SKM-1 treated with dmso at 0.1 percent for 144 hours (cell line): ENCODE measurements around the gene CD79A.
"Not testable (repeated sequence)": the region's sequence is repeated elsewhere in the genome, so short reads cannot be mapped to it uniquely, and the experiment has no call there.

Experiments used
- DNase-seq: peaks from one replicate; lab custom pipeline; 2025; ENCODE audit not compliant: unreplicated experiment; lab: John Stamatoyannopoulos, UW

Gene CD79A

GRCh38 chr19:41862445-41862986 lies 14.6 kb upstream of the CD79A start:
- DNase-seq: no peak

DNA sequence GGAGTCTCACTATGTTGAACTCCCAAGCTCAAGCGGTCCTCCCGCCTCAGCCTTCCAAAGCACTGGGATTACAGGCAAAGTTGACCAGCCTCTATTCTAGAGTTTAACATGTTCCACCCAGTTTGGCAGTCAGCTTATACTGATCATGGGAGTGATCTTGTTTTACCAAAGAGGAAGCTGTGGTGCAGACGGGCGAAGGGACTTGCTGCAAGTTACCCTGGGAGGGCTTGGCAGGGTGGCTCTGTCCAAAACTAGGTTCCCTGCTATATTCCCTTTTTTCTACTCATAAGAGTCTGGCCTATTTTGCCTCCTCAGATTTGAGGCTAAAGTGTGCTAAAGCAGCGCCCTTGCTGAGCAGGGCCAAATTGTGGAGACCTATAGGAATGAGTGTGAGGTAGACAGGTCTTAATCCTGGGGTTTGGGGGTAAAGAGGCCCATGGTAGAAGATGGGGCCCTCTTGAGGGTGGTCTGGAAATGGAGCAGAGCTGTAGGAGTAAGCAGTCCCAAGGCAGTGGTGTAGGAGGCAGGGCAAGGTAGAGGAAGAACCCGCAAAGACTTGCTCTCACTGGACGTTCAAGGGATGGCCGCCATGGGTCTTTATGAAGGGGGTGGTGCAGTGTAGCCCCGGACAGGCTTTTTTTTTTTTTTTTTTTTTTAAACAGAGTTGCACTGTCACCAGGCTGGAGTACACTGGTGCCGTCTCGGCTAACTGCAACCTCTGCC lies 13.7 kb upstream of the CD79A start:
- no peak for DNase-seq

- no peak for DNase-seq
Observed at GRCh38 chr19:41864374-41864773, 12.7 kb upstream of the CD79A start.

DNA sequence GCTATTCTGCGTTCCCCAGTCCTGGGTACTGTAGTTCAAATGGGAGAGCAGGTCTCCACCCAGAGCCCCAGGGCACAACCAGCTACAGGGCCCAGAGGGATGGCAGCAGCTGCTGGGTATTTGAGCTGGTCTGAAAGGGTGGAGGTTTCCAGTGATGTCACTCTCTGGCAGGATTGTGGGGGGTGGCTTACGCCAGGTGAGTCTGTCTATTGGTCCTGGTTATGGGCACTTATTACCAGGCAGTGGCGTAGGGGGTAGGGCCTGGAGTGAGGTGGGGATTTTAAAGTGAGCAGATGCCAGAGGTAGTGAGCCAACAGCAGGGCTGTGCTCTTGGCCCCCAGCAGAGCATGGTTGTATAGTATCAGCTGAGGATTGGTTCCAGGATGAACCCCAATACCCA lies 10.8 kb upstream of the CD79A start:
- DNase-seq: no peak

GRCh38 chr19:41868120-41868988 lies 8.7 kb upstream of the CD79A start:
- DNase-seq: no peak

GRCh38 chr19:41868989-41869300 lies 8.1 kb upstream of the CD79A start:
- no peak for DNase-seq

GRCh38 chr19:41869374-41869955 lies 7.6 kb upstream of the CD79A start:
- DNase-seq: no peak

- no peak for DNase-seq
Observed at GRCh38 chr19:41870401-41870873, 6.6 kb upstream of the CD79A start.

DNA sequence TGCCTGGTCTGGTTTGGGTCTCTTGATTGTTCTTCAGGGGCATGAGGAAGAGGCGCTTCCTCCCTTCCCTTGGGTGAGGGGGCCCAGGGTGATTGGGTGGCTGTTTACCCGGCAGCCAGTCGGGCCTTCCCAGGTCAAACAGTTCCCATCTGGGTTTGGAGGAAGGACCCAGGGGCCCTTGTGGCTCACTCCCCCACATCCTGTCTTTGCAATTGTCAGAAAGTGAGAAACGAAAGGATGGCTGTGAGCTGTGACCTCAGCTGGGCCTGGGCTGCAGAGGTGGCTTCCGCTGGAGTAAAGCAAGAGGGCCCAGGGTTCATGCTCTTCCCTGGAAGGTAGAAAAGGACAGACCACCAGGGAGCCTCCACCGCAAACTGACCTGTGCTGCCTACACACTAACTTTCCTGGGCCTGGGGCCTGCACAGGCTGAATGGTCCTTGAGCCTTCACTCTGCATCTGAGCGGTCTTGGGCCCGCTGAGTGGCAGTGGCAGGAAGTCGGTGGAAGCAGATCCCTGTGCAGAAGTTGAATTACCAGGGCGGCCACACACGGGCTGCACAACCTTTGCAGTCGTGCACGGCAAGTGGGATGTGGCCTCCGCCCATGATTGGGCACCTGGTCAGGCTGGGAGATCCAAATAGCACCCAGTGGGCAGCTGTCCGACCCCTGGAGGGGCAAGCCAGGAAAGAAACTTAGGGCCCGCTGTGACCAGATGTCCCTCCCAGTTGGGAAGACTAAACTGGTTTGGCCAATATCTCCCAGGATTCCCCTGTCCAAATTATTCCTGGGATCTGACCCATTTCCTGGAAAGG lies 5.3 kb upstream of the CD79A start:
- peak; percentile 77 for DNase-seq

GRCh38 chr19:41872384-41872774 lies 4.7 kb upstream of the CD79A start:
- DNase-seq: no peak

DNA sequence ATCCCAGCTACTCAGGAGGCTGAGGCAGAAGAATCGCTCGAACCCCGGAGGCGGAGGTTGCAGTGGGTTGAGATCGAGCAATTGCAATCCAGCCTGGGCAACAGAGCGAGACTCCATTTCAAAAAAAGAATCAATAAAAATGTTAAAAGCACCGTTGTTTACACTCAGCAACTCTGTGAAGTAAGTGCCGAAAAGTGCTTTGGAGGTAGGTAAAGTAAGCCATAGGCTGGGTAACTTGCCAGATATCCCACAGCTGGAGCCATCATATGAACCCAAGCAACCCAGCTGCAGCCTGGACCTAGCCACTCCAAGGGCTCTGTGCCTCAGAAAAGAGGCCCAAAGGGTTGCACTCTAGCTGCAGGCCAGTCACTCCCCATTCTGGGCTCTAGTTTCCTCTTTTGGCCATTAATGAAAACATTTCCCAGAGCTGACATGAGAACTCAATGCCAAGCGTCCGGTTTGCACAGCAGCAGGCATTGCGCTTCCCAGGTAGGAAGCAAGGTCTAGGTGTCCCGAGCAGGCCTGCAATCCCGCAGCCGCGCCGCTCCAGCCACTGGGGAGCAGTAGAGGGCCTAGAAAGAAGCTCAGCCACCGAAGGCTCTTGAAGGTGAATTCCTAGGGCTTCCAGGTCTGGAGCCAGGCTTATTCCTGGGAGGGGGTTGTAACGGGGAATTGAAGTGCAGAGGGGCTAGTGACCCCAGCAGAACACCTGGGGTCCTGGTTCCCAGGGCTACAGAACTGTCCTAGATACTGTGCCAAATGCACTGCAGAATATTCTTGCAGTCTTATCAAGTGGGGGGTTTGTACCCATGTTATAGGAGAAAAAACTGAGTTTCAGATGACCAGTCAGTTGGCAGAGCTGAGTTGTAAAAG lies 4.1 kb upstream of the CD79A start:
- DNase-seq: no peak

DNA sequence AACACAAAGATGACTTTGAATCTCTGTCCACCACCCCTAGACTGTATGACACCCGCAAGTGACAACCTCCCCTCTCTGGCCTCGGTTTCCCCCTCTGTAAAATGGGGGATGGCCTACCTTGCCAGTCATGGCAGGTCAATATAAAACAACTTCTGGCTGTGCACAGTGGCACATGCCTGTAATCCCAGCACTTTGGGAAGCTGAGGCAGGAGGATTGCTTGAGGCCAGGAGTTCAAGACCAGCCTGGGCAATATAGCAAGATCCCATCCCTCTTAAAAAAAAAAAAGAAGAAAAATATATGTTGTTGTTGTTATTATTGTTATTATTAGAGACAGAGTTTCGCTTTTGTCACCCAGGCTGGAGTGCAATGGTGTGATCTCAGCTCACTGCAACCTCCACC lies 1.1 kb upstream of the CD79A start:
- DNase-seq: not testable (repeated sequence)

GRCh38 chr19:41877916-41878905 lies 1.1 kb downstream of the CD79A start:
- DNase-seq: no peak

DNA sequence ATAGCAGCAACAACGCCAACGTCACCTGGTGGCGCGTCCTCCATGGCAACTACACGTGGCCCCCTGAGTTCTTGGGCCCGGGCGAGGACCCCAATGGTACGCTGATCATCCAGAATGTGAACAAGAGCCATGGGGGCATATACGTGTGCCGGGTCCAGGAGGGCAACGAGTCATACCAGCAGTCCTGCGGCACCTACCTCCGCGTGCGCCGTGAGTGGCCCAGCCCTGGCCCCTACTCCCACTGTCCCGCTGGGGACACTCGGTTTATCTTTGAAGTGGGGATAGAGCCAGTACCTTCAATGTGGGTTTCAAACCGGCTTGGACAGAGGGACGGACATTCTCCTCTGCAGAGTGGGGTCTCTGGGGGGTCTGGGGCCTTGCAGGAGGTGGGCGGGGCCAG lies 2.0 kb downstream of the CD79A start:
- DNase-seq: no peak

- DNase-seq: no peak
Observed at GRCh38 chr19:41879670-41880328, 2.7 kb downstream of the CD79A start.

GRCh38 chr19:41880329-41880708 lies 3.2 kb downstream of the CD79A start:
- no peak for DNase-seq

DNA sequence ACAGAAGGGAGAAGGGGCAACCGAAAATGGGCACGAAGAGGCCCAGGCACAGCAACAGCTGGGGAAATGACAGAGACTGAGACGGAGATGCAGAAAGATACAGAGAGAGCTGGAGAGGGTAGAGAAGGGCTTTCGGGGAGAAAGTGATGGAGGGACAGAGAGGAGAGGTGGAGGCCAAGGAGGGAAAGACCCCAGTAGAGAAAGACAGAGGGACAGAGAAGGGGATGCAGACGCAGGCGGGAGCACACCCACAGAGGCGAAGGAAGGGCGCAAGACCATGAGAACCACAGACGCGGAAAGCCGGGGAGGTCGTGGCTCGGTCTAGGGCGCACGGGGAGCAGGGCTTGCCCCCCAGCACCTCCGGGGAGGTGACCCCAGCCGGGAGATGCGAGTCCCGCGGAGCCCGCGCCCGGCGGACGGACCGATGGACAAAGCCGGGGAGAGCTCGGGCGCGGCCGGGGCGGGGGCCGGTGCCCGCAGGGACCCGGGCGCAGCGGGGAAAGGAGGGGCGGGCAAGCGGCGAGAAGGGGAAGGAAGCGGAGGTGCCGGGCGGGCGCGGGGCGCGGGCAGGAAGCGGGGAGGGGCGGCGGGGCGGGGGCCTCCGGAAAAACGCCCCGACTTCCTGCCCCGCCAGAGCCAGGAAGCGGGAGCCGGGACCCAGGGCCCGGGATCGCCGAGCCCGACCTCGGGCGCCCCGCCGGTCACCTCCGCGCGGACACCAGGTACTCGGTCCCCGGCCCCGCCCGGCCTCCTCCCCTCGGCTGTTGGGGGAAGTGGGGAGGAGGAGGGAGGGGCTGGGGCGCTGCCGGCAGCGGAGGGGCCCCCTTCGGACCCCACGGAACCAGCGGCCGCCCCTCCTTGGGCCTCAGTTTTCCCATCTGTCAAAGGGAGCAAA lies 5.7 kb downstream of the CD79A start, which contains the start of gene ARHGEF1:
TSS of gene ARHGEF1 (plus strand) at position 617 of the 895 bp plus-strand sequence. CDS start 4,899 bp downstream, outside the sequence.
- no peak for DNase-seq
